ENCODE data around the gene DIO3. TPM values are rescaled to one million over a fixed set of nuclear protein-coding genes. Genes with fewer than 3 reads are reported as not detected.
"Not testable (repeated sequence)": the region's sequence is repeated elsewhere in the genome, so short reads cannot be mapped to it uniquely, and the experiment has no call there.

The DIO3 gene
- total RNA-seq, 3 donors from 2014 or later: 1.8 to 2.5 (median 1.9) TPM

- intact Hi-C loops (cut with DNase I, micrococcal nuclease): no loop called here
- peak; percentile 69 to 75 (median 75) for DNase-seq
- peak; percentile 85 for ATAC-seq
- TF ChIP-seq CTCF (IDR thresholded peaks at IDR 0.05): no peak
- peaks cover 20% of the 10 kb centered on the region for H3K4me1 ChIP-seq (ENCODE audit: low read depth)
- no peak overlapping the region for H3K4me3 ChIP-seq
- no peaks in the 10 kb centered on the region for H3K36me3 ChIP-seq (ENCODE audit: low read depth)
- H3K9me3 ChIP-seq: no peaks in the 10 kb centered on the region
Observed at GRCh38 chr14:101554991-101555668, 6.2 kb upstream of the DIO3 start.

DNA sequence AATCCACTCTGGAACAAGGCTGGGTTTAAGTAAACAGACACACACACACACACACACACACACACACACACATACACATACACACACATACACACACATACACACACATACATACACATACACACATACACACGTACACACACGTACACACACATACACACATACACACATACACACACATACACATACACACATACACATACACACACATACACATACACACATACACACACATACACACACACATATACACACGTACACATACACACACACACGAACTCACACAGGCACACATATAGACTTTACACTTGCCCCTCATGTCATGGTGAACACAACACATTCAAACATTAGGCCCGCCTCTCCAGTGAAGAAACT is 5.6 kb upstream of the DIO3 start:
- intact Hi-C loops (cut with DNase I, micrococcal nuclease); DNase-seq; H3K9me3 ChIP-seq: not testable (repeated sequence)

GRCh38 chr14:101556131-101556530 is 5.2 kb upstream of the DIO3 start:
- peaks cover 20% of the 10 kb centered on the region for H3K4me1 ChIP-seq (ENCODE audit: low read depth)
- H3K4me3 ChIP-seq: no peak overlapping the region
- no peak for TF ChIP-seq CTCF (IDR thresholded peaks at IDR 0.05)
- H3K36me3 ChIP-seq (ENCODE audit: low read depth): no peaks in the 10 kb centered on the region
- H3K9me3 ChIP-seq: no peaks in the 10 kb centered on the region
- ATAC-seq (no peak), DNase-seq (peak in 2 of 3 donors; percentile 29 to 44)
- intact Hi-C loops (cut with DNase I, micrococcal nuclease): no loop called here

More for the DNA sequence above, 5.6 kb upstream of the DIO3 start:
- not testable (repeated sequence) for ATAC-seq; H3K36me3 ChIP-seq (ENCODE audit: low read depth); H3K4me3 ChIP-seq
- H3K4me1 ChIP-seq (ENCODE audit: low read depth): peaks cover 20% of the 10 kb centered on the region

- Histone ChIP-seq H3K9me3 (peaks cover 5% of the 10 kb centered on the region), H3K36me3 (ENCODE audit: low read depth) (no peaks in the 10 kb centered on the region), H3K4me1 (ENCODE audit: low read depth) (peaks cover 20% of the 10 kb centered on the region), H3K4me3 (no peak overlapping the region)
- DNase-seq: peak in 2 of 3 donors; percentile 27 to 43
- TF ChIP-seq CTCF (IDR thresholded peaks at IDR 0.05): no peak
- ATAC-seq: no peak
- intact Hi-C loops (cut with DNase I, micrococcal nuclease): no loop called here
Observed at GRCh38 chr14:101556566-101557320, 4.6 kb upstream of the DIO3 start.

DNA sequence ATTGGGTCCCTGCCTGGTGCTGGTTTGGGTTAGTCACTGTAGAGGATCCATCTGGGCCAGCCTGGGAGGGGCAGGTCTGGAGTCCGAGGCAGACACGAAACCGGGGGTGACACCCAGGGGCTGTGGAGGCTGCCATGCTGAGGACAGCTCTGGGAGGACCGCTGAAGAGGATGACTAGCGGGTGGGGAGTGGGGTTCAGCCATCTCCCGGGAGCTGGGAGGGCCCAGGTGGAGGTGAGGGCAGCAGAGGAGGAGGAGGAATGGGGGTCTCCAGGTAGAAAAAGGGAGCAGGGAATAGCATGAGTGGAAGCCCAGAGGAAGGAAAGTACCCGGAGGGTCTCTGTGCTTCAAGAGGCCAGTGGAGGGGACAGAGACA is 4.0 kb upstream of the DIO3 start:
- no peak for ATAC-seq
- H3K4me1 ChIP-seq (ENCODE audit: low read depth): peaks cover 19% of the 10 kb centered on the region
- DNase-seq: peak in 2 of 3 donors; percentile 14 to 39
- H3K9me3 ChIP-seq: peaks cover 5% of the 10 kb centered on the region
- no peak overlapping the region for H3K4me3 ChIP-seq
- no peak for TF ChIP-seq CTCF (IDR thresholded peaks at IDR 0.05)
- intact Hi-C loops (cut with DNase I, micrococcal nuclease): no loop called here
- H3K36me3 ChIP-seq (ENCODE audit: low read depth): no peaks in the 10 kb centered on the region

Measured in mucosa of descending colon (tissue), 3 donors.